Skeletal muscle tissue (tissue), 4 donors: Measurements from ENCODE around the gene BMAL2. TPM values are rescaled to one million over a fixed set of nuclear protein-coding genes. Genes with fewer than 3 reads are reported as not detected.

ENCODE experiments used
- H3K27ac ChIP-seq: one replicate; pipeline ENCODE4 v1.7.0; 2013; ENCODE audit warnings: mild to moderate bottlenecking, low read depth, low read length, inconsistent platforms
- H3K27me3 ChIP-seq, 3 donors: one replicate each; pipeline ENCODE4 v1.7.0; 2013; ENCODE audit warnings: low read length in 3 of 3; ENCODE audit not compliant: control insufficient read depth in 3 of 3, insufficient read depth in 3 of 3
- H3K36me3 ChIP-seq, 3 donors: one replicate each; pipeline ENCODE4 v1.7.0; 2013; ENCODE audit warnings: low read length in 3 of 3; ENCODE audit not compliant: control insufficient read depth in 3 of 3, insufficient read depth in 3 of 3
- H3K4me1 ChIP-seq, 3 donors: one replicate each; pipeline ENCODE4 v1.7.0; 2013; ENCODE audit warnings: low read length in 3 of 3, mild to moderate bottlenecking in 3 of 3; ENCODE audit not compliant: control insufficient read depth in 3 of 3, insufficient read depth in 3 of 3
- H3K4me3 ChIP-seq, 3 donors: one replicate each; pipeline ENCODE4 v1.7.0; 2013; ENCODE audit warnings: low read length in 3 of 3
- H3K9ac ChIP-seq, 3 donors: one replicate each; pipeline ENCODE4 v1.7.0; 2013; ENCODE audit warnings: low read length in 3 of 3, mild to moderate bottlenecking in 3 of 3, moderate library complexity in 2 of 3, low read depth in 1 of 3
- H3K9me3 ChIP-seq, 3 donors: one replicate each; pipeline ENCODE4 v1.7.0; 2013; ENCODE audit warnings: low read length in 3 of 3; ENCODE audit not compliant: control insufficient read depth in 3 of 3
- total RNA-seq: library from RNA; depleted of rRNA; stranded (reverse); fragments of >200 nt; gene quantifications from one replicate; pipeline ENCODE4 v1.2.3, GENCODE V29; 2014
- donor health status: Osteomylitis.

Gene BMAL2
- total RNA-seq, 1 donor from 2014 or later = 1.6 TPM

GRCh38 chr12:27335364-27336281 lies 3.0 kb downstream of the BMAL2 start:
- H3K9me3 ChIP-seq = no peaks in the 10 kb centered on the region
- no peak overlapping the region for H3K4me3 ChIP-seq
- H3K27me3 ChIP-seq = peaks cover 6 to 30% (median 26%) of the 10 kb centered on the region in 3 donors
- peaks cover 8 to 18% (median 9%) of the 10 kb centered on the region in 3 donors for H3K4me1 ChIP-seq
- no peak overlapping the region for H3K9ac ChIP-seq
- H3K36me3 ChIP-seq = no peaks in the 10 kb centered on the region
- no peak overlapping the region for H3K27ac ChIP-seq

GRCh38 chr12:27336282-27336653 lies 3.6 kb downstream of the BMAL2 start:
- peaks cover 6 to 27% (median 25%) of the 10 kb centered on the region in 3 donors for H3K27me3 ChIP-seq
- H3K4me1 ChIP-seq = peaks cover 8 to 15% (median 9%) of the 10 kb centered on the region in 3 donors
- no peaks in the 10 kb centered on the region for H3K36me3 ChIP-seq
- no peak overlapping the region for H3K4me3 ChIP-seq
- no peaks in the 10 kb centered on the region for H3K9me3 ChIP-seq
- no peak overlapping the region for H3K27ac ChIP-seq
- no peak overlapping the region for H3K9ac ChIP-seq

- no peak overlapping the region for H3K9ac ChIP-seq
- no peaks in the 10 kb centered on the region for H3K36me3 ChIP-seq
- H3K27ac ChIP-seq = no peak overlapping the region
- H3K9me3 ChIP-seq = no peaks in the 10 kb centered on the region
- peaks cover 4 to 18% (median 17%) of the 10 kb centered on the region in 3 donors for H3K27me3 ChIP-seq
- H3K4me1 ChIP-seq = peaks cover 6 to 8% (median 8%) of the 10 kb centered on the region in 3 donors
- H3K4me3 ChIP-seq = no peak overlapping the region
Observed at GRCh38 chr12:27337376-27337775, 4.7 kb downstream of the BMAL2 start.

- Histone ChIP-seq H3K9ac (no peak overlapping the region), H3K36me3 (no peaks in the 10 kb centered on the region), H3K27me3 (peaks cover 0 to 12% (median 8%) of the 10 kb centered on the region in 3 donors), H3K27ac (no peak overlapping the region), H3K4me3 (no peak overlapping the region), H3K9me3 (no peaks in the 10 kb centered on the region), H3K4me1 (peaks cover 1 to 5% (median 2%) of the 10 kb centered on the region in 3 donors)
Observed at GRCh38 chr12:27338473-27338872, 5.8 kb downstream of the BMAL2 start.

GRCh38 chr12:27340971-27341370 lies 8.3 kb downstream of the BMAL2 start:
- Histone ChIP-seq H3K27me3 (no peaks in the 10 kb centered on the region), H3K9ac (no peak overlapping the region), H3K27ac (no peak overlapping the region), H3K4me3 (no peak overlapping the region), H3K4me1 (no peaks in the 10 kb centered on the region), H3K36me3 (no peaks in the 10 kb centered on the region), H3K9me3 (no peaks in the 10 kb centered on the region)

- H3K4me3 ChIP-seq = no peak overlapping the region
- H3K27me3 ChIP-seq = no peaks in the 10 kb centered on the region
- no peak overlapping the region for H3K9ac ChIP-seq
- no peaks in the 10 kb centered on the region for H3K9me3 ChIP-seq
- H3K36me3 ChIP-seq = no peaks in the 10 kb centered on the region
- H3K27ac ChIP-seq = no peak overlapping the region
- H3K4me1 ChIP-seq = no peaks in the 10 kb centered on the region
Observed at GRCh38 chr12:27342536-27342935, 9.9 kb downstream of the BMAL2 start.

- H3K4me1 ChIP-seq = no peaks in the 10 kb centered on the region
- no peak overlapping the region for H3K9ac ChIP-seq
- no peak overlapping the region for H3K27ac ChIP-seq
- H3K4me3 ChIP-seq = no peak overlapping the region
- no peaks in the 10 kb centered on the region for H3K36me3 ChIP-seq
- no peaks in the 10 kb centered on the region for H3K27me3 ChIP-seq
- H3K9me3 ChIP-seq = no peaks in the 10 kb centered on the region
Observed at GRCh38 chr12:27343255-27344000, 10.8 kb downstream of the BMAL2 start.

- Histone ChIP-seq H3K27me3 (no peaks in the 10 kb centered on the region), H3K9me3 (no peaks in the 10 kb centered on the region), H3K27ac (no peak overlapping the region), H3K36me3 (no peaks in the 10 kb centered on the region), H3K4me1 (no peaks in the 10 kb centered on the region), H3K4me3 (no peak overlapping the region), H3K9ac (no peak overlapping the region)
Observed at GRCh38 chr12:27344246-27344645, 11.6 kb downstream of the BMAL2 start.

GRCh38 chr12:27344760-27345159 lies 12.1 kb downstream of the BMAL2 start:
- H3K27me3 ChIP-seq = no peaks in the 10 kb centered on the region
- H3K27ac ChIP-seq = no peak overlapping the region
- H3K9ac ChIP-seq = no peak overlapping the region
- H3K4me1 ChIP-seq = no peaks in the 10 kb centered on the region
- H3K9me3 ChIP-seq = no peaks in the 10 kb centered on the region
- H3K36me3 ChIP-seq = no peaks in the 10 kb centered on the region
- no peak overlapping the region for H3K4me3 ChIP-seq

- H3K27me3 ChIP-seq = no peaks in the 10 kb centered on the region
- no peaks in the 10 kb centered on the region for H3K9me3 ChIP-seq
- no peak overlapping the region for H3K27ac ChIP-seq
- no peak overlapping the region for H3K9ac ChIP-seq
- H3K4me3 ChIP-seq = no peak overlapping the region
- no peaks in the 10 kb centered on the region for H3K4me1 ChIP-seq
- H3K36me3 ChIP-seq = no peaks in the 10 kb centered on the region
Observed at GRCh38 chr12:27345376-27345775, 12.7 kb downstream of the BMAL2 start.
